HG02870 (cell line): Measurements from ENCODE around the gene DNAH1.
A peak's percentile ranks its signal among the peaks of the same experiment; 100 is the strongest.
"Not testable (repeated sequence)": the region's sequence is repeated elsewhere in the genome, so short reads cannot be mapped to it uniquely, and the experiment has no call there.

Experiments
- ATAC-seq: cut with Tn5 transposase; IDR thresholded peaks from one replicate; pipeline ENCODE4 v1.9.1; 2021; ENCODE audit warnings: mild to moderate bottlenecking, moderate library complexity; ENCODE audit not compliant: unreplicated experiment

Gene DNAH1

DNA sequence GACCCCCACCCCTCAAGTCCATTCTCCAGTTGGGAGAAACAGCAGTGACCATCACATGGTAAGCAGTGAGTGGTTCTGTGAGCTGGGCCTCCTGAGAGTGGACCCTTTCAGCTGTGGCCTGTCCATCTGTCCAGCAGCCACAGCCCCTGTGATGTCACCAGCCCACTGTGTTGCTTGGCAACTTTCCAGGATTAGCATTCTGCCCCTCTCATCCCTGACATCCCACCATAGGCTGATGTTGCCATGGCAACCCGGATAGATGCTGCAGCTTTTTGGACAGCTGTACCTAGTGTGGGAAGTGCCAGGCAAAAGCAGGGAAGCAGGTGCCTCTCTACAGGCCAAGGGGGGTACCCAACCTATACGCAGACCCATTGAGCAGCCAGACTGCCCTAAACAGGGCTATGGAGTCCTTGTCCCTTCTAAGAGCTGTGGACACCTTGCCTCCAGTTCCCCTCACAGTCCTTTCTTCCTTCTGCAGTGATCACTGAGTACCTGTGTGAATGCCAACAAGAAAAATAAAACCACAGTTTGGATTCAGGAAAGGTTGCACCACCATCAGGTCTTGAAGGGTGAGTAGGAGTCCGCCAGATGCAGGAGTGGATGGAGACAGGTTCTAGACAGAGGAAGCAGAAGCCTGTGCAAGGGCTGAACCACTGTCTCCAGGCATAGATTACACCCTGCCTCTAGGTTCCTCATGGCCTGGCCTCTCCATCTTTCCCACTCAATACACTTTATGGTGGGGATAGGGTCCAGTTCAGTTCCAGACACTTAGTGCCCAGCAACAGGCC is at the start of gene DNAH1:
Gene DNAH1, plus strand, starts transcription at position 343 of the 788 bp plus-strand sequence. CDS start 6,124 bp downstream, outside the sequence.
- no peak for ATAC-seq

DNA sequence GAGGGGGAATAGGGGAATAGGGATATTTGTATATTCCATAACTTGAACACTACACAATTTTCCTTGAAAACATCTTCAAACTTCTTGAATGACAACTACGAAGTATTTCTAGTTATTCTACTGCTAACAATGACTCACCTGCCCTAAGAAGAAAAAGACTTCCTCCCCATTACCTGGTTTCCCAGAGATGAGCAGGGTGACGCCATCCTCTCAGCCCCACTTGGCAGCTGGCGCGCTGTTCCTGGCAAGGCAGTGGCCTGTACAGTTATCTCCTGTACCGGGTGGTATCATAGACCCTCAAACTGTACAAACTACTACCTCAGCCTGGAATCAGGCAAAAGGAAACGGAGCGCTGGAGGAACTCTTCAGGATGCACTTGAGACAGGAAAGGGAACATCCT is 48.1 kb upstream of the DNAH1 start:
- no peak for ATAC-seq

DNA sequence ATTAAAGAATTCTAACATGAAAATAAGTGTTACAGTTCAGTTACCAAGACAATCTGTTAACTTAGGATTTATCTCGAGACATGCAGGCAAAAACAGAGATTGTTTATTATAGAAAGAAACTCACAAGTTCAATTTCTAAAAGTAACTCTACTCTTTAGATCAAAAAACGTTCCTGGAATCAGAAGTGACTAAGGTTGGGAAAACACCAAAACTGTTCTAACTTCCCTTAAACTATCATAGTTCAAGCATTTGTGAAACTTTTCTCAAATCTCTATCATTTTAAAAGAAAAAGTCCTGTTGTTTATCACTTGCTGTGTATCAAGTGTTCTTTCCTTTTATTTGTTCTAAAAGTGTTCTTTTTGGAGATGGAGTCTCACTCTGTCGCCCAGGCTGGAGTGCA is 46.3 kb upstream of the DNAH1 start:
- ATAC-seq = no peak

DNA sequence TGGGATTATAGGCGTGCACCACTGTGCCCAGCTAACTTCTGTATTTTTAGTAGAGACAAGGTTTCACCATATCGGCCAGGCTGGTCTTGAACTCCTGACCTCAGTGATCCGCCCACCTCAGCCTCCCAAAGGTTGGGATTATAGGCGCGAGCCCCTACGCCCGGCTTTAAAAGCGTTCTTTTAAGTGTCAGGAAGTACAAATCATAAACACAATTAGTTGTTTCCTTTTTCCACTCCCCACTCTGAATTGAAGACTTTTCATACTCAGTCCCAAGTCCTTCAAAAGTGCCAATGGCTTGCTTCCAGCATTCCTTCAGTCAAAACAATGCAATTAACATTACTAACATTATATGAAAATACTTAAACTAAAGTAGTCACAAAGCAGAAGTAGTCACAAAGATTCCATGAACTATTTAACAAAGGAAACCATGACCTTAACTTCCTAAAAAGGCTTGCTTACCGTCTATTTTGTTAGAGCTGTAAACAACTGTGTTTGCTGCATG is 45.8 kb upstream of the DNAH1 start:
- ATAC-seq = no peak

DNA sequence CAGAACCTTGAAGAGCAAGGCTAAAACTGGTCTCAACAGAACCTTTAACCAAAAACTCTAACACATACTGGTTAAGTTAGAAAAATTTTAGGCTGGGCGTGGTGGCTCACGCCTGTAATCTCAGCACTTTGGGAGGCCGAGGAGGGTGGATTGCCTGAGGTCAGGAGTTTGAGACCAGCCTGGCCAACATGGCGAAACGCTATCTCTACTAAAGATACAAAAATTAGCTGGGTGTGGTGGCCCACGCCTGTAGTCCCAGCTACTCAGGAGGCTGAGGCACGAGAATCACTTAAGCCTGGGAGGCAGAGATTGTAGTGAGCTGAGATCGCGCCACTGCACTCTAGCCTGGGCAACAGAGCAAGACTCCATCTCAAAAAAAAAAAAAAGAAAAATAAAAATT is 43.9 kb upstream of the DNAH1 start:
- not testable (repeated sequence) for ATAC-seq

DNA sequence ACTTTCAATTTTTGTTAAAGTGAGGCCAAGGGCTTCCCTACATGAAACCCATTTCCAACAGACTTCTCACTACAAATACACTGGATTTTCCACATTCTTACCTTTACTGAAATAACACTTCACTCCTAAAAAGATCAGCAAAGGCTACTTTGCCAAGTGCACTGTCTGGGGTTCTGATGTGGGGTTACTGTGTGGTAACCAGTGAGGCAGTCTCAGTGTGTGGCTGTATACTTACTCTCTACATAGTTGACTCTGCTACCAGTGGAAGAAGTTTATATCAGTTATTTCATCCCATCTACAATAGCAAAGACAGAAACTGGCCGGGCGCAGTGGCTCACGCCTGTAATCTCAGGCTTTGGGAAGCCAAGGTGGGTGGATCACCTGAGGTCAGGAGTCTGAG is 43.3 kb upstream of the DNAH1 start:
- ATAC-seq = no peak

DNA sequence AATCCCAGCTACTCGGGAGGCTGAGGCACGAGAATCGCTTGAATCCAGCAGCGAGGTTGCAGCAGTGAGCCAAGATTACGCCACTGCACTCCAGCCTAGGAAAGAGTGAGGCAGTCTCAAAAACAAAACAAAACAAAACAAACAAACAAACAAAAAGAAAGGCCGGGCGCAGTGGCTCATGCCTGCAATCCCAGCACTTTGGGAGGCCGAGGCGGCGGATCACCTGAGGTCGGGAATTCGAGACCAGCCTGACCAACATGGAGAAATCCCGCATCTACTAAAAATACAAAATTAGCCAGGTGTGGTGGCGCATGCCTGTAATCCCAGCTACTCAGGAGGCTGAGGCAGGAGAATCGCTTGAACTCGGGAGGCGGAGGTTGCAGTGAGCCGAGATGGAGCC is 41.3 kb upstream of the DNAH1 start:
- not testable (repeated sequence) for ATAC-seq

DNA sequence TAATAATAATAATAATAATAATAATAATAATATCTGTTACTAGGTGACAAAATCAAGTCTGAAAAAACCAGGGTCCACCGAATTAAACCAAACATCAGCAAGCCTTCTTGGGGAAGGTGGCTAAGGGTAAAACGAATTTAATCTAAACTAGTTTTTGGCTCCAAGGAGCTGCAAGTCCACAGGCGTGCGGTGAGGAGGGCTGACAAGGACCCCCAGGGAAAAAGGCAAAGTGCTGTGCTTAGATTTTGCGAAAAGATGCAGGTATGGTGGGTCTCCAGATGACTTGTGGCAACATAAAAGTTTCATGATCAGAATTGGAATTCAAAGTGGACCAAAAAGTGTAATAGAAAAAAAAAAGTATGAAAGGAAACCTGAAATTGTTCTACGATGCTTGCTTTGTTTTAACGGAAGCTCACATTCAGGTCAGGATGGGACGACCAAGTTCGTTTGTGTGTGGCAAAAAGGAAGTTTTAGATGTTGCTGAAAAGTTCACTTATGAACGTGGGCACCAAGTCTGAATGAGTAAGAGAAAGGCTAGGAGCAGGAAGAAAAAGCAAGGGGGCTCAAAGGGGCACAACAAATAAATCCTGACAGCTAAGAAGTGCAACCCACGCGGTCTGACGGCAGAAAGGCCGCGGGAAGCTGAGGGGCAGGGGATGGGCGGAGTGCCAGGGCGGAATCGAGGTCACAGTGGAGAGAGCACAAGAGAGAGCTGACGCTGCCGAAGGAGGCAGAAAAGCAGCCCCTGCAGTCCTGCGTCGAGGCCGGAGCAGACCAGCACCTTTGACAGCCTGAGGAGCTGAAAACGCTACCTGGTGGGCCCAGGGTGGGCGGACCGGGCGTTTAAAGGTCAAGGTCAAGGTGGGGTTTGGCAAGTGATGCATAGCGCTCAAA is 38.8 kb upstream of the DNAH1 start:
- ATAC-seq = no peak

DNA sequence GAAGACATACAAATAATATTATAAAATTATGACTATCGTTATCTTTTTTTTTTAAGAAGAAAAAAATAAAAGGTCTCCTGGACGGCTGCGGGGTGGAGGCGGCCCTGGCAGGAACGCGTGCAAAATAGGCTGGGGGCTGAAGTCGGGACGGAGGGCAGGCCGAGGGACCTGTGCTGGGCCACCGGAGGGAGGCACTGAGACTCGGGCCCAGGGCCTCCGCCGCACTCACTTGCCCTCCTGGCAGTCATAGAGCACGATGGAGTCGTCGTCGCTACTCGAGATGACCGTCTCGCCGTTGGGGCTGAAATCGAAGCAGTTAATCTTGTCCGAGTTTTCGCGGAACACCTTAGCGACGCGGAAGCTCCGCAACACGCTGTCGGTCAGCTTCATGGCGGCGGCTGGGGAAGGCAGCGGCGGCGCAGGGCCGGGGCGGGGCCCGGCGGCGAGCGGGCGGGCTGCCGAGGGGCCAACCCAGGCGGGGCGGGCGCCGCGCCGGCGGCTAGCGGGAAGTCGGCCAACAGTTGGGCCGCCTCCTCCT is 38.1 kb upstream of the DNAH1 start:
- peak; percentile 67 for ATAC-seq

DNA sequence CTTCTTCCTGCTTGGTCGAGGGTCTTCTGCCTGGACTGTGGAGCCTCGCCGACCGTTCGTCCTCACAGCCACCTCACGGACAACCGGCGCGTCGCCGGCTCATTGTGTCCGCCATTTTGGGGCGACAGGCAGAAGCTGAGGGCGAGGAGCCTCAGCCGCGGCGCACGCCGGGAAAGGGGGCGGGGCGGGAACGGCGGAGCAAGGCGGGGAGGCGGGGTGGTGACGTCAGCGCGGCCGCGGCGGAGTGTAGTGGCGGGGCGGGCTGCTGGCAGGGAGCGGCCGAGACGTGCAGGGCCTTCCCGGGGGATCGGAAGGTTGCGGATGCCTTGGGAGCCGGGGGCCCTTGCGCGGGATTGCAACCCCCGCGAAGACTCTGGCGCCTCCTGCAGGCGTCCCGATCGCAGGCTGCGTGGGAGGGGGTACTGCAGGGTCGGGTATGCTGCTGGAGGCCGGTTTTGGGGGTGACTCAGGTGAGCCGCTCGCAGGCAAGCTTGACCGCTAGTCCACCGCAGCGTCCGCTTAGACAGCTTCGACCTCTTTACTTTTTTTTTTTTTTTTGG is 37.5 kb upstream of the DNAH1 start, which contains the start of gene WDR82:
Gene WDR82, minus strand, starts transcription at position 140 of the 560 bp plus-strand sequence. CDS start 288 bp downstream, outside the sequence.
- peak; percentile 79 for ATAC-seq

DNA sequence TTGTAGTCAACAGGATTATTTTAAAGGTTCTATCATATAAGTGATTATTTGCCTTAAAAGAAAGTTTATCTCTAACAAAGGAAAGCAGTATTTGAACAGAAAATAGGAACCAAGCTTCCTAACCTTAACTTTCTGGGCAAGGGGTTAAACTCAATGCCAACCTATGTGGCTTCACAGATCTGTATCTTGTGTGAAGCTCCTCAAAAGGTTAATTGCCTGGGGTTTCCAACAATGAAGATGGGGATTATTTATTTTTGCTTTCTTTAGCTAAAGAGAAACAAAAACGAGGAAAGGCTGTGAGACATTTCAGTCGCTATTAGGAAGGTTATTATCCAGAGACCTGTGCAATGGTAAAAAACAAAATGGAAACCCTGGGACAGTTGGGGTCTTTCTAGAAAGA is 36.5 kb upstream of the DNAH1 start:
- ATAC-seq = no peak

DNA sequence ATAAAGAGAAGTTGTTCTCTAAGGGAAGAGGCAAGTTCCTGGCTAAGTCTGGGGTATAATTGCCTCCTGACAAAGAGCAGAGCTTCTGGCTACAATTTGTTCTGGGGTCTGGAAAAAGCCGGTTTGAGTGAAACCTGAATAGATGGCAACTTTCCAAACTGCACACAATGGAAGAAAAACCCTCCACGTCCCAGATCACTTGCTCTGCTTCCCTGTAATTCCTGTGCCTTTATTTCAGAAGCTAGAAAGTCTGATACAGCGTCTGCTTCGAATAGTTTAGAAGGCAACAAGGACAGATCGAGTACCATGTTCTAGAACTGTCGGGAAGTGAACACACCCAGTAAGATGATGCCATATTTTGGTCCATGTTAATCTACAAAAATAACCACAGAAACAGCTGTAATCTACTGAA is 36.1 kb upstream of the DNAH1 start:
- ATAC-seq = no peak

DNA sequence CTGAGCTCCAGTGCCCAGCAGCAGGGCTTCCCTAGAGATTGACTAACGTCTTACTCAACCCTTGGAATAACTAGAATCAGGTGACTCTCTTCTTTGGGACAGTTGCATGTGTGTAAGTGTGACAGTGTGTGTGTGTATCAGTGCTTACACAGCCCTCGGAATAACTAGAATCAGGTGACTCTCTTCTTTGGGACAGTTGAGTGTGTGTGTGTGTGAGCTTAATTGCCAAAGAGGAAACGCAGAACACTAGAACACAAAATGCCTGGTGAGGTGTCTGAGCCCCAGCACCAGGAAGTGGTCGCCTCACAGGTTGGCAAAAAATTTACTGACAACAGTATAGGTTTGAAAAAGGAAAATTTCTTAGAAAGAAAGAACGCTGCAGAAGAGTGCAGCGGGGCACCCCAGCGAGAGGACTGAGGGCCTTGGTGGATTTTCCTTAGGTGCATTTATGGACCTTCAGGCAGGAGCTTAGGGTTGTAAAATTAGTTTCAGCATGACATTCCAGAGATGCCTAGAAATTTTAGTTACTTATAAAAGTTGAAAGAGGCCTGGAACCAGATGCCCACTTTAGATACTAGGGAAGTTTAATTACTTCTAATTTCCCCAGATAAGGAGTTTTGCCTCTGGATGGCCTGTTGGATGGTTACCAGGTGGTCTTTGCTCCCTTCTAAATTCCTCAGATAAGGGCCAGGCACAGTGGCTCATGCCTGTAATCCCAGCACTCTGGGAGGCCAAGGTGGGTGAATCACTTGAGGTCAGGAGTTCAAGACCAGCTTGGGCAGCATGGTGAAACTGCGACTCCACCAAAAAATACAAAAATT is 33.9 kb upstream of the DNAH1 start:
- ATAC-seq = no peak

DNA sequence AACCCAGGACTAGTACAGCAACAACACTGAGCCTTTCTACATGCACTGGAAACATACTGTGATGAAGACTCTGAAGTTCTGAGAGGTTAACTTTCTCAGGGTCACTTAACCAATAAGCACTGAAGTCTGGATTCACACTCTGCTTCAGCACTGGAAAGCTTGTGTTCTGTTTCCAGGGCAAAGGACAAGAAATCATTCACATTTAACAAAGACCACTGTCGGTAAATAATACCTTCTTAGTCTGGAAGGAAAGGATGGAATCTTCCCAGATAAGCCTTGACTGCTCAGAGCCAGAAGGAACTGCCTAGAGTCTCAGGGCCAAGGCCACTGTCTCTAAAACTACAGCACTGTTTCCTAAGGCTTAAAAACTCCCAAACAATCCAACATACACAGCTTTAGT is 32.8 kb upstream of the DNAH1 start:
- no peak for ATAC-seq

DNA sequence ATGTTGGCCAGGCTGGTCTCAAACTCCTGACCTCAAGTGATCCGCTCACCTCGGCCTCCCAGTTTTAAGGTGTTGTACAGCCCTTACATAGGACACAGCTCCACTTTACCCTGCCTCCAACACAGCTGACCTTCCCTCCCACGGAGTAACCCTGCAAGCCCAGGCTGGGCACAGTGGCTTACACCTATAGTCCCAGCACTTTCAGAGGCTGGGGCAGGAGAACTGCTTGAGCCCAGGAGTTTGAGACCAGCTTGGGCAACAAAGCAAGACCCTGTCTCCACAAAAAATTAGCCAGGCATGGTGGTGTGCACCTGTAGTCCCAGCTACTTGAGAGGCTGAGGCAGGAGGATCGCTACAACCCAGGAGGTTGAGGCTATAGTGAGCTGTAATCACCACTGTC is 32.1 kb upstream of the DNAH1 start:
- not testable (repeated sequence) for ATAC-seq

DNA sequence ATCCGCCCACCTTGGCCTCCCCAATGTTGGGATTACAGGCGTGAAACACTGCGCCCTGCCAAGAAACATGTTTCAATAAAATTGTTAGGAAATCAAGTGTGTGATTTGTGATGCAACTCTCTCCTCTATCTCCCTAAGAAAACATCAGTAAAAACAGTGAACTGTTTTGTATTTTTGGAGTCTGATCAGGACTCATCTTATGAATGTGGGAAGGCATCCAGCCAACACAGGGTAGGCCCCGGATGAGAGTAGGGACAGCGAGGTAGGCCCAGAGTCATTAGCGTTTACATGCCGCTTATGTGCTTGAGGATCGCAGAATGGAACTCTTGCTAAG is 29.4 kb upstream of the DNAH1 start:
- ATAC-seq = no peak

DNA sequence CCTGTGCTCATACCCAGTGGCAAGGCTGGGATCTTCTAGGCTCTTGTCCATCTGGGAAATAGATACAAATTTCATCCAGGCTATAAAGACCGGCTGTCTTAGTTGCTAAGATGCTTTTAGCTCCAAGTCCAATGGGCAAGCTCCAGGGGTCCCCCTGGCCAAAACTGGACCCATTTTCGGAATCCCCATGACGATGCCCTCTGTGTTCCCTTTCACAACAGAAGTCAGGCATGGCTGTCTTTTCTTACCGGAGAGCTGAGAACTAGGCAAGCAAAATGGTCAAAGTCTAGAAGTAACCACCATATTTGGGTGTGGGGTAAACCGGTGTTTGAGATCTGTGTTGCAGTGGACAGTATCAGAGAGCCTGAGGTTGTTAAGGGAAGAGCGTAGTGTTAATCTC is 27.4 kb upstream of the DNAH1 start:
- no peak for ATAC-seq

DNA sequence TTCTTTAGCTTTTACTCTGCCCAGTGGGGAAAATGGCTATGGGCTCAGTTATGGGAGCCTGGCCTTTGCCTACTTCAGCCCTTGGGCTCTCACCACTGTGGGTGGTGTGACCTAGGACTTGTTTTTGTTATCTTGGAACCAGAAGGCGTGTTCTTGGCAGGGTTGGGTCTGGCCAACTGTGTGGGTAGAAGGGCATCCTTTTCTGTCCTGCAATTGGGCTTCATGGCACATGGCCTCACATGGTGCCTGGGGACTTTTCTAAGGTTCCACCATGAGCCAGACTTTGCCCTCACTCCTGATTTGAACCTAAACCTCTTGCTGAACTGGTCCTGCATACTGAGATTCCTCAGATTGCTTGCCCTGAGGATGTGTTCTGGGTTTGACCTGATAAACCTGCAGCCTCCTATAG is 26.8 kb upstream of the DNAH1 start:
- no peak for ATAC-seq

DNA sequence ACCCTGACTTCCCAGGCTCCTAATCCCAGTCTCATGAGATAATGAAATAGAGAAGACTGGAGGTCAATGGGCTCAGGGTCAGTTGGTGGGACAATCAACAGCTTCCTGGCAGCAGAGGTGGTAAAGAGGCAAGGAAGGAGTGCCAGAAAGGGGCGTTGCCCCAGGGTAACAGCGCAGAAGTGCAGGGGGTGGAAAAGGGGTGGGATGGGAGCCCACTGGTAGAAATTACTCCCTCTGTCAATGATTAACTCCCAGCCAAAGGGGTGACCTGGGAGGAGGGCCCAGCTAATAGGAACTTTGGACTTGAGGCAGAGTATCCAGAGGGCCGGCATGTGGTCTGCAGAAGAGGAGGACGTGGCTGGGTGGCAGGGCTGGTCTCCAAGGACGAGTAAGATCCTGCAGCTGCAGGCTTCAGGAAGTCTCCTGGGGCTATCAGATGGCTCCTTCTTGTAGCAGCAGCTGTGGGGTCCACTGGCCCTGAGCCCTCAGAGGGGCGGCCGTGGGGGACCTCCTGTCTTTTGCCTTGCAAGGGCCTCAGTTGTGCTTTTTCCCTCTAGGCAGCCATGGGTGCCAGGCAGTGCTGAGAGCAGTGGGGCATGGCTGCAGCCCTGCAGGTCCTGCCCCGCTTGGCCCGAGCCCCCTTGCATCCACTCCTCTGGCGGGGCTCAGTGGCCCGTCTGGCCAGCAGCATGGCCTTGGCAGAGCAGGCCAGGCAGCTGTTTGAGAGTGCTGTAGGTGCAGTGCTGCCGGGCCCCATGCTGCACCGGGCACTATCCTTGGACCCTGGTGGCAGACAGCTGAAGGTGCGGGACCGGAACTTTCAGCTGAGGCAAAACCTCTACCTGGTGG is 26.1 kb upstream of the DNAH1 start:
- ATAC-seq = no peak
